Measurements from ENCODE around the gene UCK2. TPM values are rescaled to one million over a fixed set of nuclear protein-coding genes. Genes with fewer than 3 reads are reported as not detected.

Gene UCK2
- total RNA-seq, 1 experiment from 2014 or later, result 77.9 TPM

DNA sequence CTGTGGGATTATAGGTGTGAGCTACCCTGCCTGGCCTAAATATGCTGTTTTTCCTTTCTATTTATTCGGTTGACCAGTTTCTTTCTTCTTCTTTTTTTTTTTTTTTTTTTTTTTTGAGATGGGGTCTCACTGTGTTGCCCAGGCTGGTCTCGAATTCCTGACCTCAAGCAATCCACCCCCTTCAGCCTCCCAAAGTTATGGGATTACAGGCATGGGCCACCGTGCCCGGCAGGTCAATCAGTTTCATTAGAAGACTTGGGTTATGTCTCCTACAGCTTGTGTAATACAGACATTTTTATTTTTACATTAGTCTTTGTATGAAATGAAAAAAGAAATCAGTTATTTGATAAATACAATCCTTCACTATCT lies 61.1 kb downstream of the UCK2 start:
- H3K9me3 ChIP-seq (ENCODE audit: control insufficient read depth, low read depth, low read length), result no peaks in the 10 kb centered on the region
- DNase-seq, result no peak
- no peaks in the 10 kb centered on the region for H3K27me3 ChIP-seq (ENCODE audit: insufficient read depth, low read length)
- no peak overlapping the region for H3K23ac ChIP-seq (ENCODE audit: insufficient read length, low read depth, low read length)
- no peak overlapping the region for H2BK12ac ChIP-seq (ENCODE audit: insufficient read length, low read depth, low read length)
- H3K9ac ChIP-seq (ENCODE audit: extremely low read depth, insufficient read length, low read length), result no peak overlapping the region
- H3T11ph ChIP-seq (ENCODE audit: low read length), result no peak overlapping the region
- H3K79me2 ChIP-seq (ENCODE audit: insufficient read depth, low read length), result peaks cover 29% of the 10 kb centered on the region; the same call in 1 of the 2 replicates
- no peak overlapping the region for H2BK120ac ChIP-seq (ENCODE audit: low read depth, low read length, poor library complexity, severe bottlenecking)
- H2BK20ac ChIP-seq (ENCODE audit: low read depth, low read length, poor library complexity, severe bottlenecking), result no peak overlapping the region
- no peak overlapping the region for H4K91ac ChIP-seq (ENCODE audit: insufficient read length, low read depth, low read length)
- peaks cover 3% of the 10 kb centered on the region for H3K79me1 ChIP-seq (ENCODE audit: insufficient read depth, low read depth, low read length, poor library complexity, severe bottlenecking)
- no peak overlapping the region for H4K8ac ChIP-seq (replicated peaks; ENCODE audit: insufficient read length, low read depth, low read length)
- no peak overlapping the region for H2AFZ ChIP-seq (ENCODE audit: low read length)
- peaks cover 10 to 16% of the 10 kb centered on the region in 2 experiments for H3K4me1 Mint-ChIP-seq
- H3K4me1 ChIP-seq (ENCODE audit: insufficient read depth, low read length), result peaks cover 5% of the 10 kb centered on the region; the same call in 1 of the 2 replicates
- no peak overlapping the region for H2BK5ac ChIP-seq (ENCODE audit: insufficient read length, low read length)
- no peak overlapping the region for H3K4me2 ChIP-seq (ENCODE audit: insufficient read depth, insufficient read length, low read length)
- TF ChIP-seq, protein P1, sequence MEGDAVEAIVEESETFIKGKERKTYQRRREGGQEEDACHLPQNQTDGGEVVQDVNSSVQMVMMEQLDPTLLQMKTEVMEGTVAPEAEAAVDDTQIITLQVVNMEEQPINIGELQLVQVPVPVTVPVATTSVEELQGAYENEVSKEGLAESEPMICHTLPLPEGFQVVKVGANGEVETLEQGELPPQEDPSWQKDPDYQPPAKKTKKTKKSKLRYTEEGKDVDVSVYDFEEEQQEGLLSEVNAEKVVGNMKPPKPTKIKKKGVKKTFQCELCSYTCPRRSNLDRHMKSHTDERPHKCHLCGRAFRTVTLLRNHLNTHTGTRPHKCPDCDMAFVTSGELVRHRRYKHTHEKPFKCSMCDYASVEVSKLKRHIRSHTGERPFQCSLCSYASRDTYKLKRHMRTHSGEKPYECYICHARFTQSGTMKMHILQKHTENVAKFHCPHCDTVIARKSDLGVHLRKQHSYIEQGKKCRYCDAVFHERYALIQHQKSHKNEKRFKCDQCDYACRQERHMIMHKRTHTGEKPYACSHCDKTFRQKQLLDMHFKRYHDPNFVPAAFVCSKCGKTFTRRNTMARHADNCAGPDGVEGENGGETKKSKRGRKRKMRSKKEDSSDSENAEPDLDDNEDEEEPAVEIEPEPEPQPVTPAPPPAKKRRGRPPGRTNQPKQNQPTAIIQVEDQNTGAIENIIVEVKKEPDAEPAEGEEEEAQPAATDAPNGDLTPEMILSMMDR (conservative IDR thresholded peaks at IDR 0.05), result no peak
- H3K18ac ChIP-seq (ENCODE audit: insufficient read length, low read depth, low read length), result no peak overlapping the region
- H3K9me3 Mint-ChIP-seq, result peaks cover 0 to 3% of the 10 kb centered on the region in 2 experiments; a peak in 2 of 5 replicates
- H3K23me2 ChIP-seq (ENCODE audit: insufficient read length, low read depth, low read length, poor library complexity, severe bottlenecking), result no peaks in the 10 kb centered on the region
- no peak overlapping the region for H3K4me3 Mint-ChIP-seq
- H4K5ac ChIP-seq (ENCODE audit: insufficient read length, low read depth, low read length), result no peak overlapping the region
- H2BK15ac ChIP-seq (ENCODE audit: low read depth, low read length), result no peak overlapping the region
- no peaks in the 10 kb centered on the region for H4K20me1 ChIP-seq (ENCODE audit: control insufficient read depth, insufficient read depth, insufficient read length)
- peaks cover 26 to 39% (median 37%) of the 10 kb centered on the region in 3 experiments for H3K36me3 Mint-ChIP-seq (ENCODE audit: insufficient read depth in 1 of 3, low read depth in 3 of 3)
- no peak overlapping the region for H3K14ac ChIP-seq (ENCODE audit: insufficient read depth, low read length)
- no CpG with 5 or more reads among the region's 4 CpGs for WGBS (ENCODE audit: extremely low coverage, insufficient read length, low lambda C conversion rate)
- no peaks in the 10 kb centered on the region for H3K27me3 Mint-ChIP-seq (ENCODE audit: low read depth)
- no peak overlapping the region for H2AK5ac ChIP-seq (ENCODE audit: insufficient read length, low read length)
- H3K4ac ChIP-seq (ENCODE audit: low read depth, low read length), result no peak overlapping the region
- H3K56ac ChIP-seq (ENCODE audit: insufficient read length, low read depth, low read length), result no peak overlapping the region
- H3K27ac Mint-ChIP-seq, result no peak overlapping the region
- no peak overlapping the region for H3K27ac ChIP-seq (ENCODE audit: insufficient read length, low read depth, low read length)
